CD4-positive, alpha-beta T cell treated with Interleukin-4 for 4 hours (primary cell): ENCODE measurements around the gene CSNK1D.
"Not testable (repeated sequence)": the region's sequence is repeated elsewhere in the genome, so short reads cannot be mapped to it uniquely, and the experiment has no call there.

Experiments
- DNase-seq: peaks from one replicate; pipeline ENCODE4 v3.0.0-alpha.2; 2020

CSNK1D gene

DNA sequence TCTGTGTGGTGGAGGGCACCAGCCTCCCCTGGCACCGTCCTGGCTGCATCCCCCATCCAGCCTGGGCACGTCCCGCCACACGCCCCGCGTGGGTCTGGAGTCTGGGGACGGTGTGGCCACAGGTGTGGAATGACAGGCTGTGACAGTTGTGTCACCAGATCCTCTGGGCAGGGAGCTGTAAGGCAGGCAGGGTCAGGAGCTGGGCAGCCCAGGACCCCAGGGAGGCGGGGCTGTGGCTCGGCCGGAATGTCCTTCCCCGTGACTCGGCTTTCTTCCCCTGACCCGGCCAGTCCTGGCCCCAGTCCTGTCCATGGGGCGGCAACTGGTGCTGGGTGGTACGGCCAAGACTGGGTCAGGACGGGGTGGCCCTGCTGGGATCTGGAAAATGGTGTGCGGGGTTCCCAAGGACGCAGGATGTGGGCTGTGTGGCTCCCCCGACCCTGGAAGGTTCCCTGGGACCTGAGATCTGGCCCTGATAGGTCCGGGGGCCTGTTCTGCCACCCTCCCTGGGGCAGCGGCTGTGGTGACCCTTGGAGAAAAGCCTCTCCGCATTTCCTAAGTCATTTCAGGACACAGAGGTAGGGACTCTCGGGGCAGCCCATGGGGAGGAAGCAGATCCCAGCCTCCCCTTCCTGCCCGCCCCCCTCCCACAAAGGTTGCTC is 48.0 kb downstream of the CSNK1D start:
- no peak for DNase-seq

- DNase-seq: no peak
These were observed 48.8 kb downstream of the CSNK1D start for GRCh38 chr17:82224666-82225065.

GRCh38 chr17:82223517-82223916 is 50.0 kb downstream of the CSNK1D start:
- no peak for DNase-seq

DNA sequence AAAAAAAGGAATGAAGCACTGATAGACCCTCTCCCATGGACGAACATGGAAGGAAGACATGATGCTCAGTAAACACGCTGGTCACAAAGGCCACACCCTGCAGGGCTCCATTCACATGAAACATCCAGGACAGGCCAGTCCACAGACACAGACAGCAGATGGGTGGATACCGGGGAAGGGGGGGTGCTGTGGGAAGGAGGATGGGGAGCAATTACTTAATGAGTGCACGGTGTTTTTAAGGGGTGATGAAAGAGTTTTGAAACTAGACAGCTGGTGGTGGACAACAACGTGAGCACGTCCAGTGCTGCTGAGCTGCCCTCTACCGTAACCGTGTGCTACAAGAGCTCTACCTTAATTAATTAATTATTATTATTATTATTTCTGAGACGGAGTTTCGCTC is 50.7 kb downstream of the CSNK1D start:
- DNase-seq: no peak

- no peak for DNase-seq
These were observed 52.1 kb downstream of the CSNK1D start for GRCh38 chr17:82221341-82221902.

- no peak for DNase-seq
These were observed 53.5 kb downstream of the CSNK1D start for GRCh38 chr17:82219753-82220709.

DNA sequence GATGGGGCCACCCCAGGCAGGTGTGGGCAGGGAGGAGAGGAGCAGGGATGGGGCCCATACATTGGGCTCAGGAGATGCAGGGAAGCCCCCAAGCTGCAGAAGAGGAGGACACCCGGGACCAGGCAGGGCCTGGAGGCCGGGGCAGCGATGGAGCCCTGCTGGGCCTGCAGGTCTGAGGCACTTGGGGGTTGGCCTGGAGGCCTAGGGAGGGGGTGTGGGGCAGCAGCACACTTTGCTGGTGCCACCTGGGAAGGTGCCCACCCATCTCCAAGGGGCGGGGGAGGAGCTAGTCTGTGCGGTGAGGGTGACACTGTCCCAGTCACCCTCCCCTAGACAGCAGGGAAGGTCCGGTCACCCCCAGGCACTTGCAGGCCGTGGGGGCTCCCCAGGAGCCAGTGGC is 54.4 kb downstream of the CSNK1D start:
- no peak for DNase-seq

DNA sequence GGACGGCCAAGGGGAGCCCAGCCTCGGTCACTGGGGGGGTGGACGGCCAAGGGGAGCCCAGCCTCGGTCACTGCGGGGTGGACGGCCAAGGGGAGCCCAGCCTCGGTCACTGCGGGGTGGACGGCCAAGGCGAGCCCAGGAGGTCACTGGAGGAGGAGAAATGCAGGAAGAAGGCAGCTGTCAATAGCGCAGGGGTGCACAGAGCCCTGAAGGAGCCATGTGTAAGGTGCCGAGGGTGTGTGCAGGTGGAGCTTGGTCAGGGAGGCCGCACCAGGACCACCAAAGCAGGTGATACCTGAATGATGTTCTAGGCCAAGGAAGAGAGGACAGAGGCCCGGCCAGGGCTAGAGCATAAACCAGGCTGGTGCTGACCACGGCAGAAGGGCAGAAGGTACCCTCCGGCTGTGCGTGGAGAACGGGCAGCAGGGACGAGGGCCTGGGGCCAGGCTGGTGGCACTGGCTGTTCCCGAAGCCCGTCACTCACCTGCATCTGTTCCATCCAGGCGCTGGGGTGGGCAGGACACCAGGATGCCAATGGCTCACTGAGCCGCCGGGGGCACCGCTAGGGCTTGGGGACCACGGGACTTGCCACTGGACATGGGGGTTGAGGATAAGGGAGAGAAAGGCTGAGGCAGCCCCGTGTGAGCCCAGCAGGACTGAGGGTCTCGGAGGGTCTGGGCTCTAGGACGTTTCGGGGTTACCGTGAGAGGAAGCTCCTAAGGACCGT is 55.0 kb downstream of the CSNK1D start:
- DNase-seq: no peak

DNA sequence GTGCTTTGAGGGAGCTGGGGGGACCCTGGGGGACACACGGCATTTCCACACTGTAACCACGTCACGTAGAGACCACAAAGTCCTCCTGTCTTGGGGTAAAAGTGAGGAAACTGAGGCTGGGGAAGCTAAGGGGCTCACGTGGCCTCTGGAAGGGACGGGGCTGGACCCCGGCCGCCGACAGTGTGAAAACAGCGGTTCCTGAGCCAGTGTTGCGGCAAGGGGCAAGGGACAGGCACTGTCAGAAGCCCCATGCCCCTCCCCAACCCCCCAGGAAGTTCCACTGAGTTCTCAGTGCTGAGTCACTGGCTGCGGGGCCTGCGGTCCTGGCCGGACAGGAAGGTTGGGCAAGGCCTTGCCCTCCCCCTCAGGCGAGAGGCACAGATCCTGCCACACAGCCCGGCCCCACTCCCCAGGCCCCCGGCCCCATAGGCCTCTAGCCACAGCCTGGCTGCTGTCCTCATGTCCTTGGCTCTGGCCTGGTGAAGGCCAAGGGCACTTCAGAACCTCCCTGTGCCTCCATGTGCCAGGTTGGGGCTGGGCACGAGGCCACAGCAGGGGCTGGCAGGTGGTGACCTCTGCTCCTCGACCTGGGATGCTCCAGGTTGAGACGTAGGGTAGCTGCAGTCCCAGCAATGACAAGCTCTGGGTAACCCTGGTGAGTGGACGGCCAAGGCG is 55.8 kb downstream of the CSNK1D start:
- no peak for DNase-seq

DNA sequence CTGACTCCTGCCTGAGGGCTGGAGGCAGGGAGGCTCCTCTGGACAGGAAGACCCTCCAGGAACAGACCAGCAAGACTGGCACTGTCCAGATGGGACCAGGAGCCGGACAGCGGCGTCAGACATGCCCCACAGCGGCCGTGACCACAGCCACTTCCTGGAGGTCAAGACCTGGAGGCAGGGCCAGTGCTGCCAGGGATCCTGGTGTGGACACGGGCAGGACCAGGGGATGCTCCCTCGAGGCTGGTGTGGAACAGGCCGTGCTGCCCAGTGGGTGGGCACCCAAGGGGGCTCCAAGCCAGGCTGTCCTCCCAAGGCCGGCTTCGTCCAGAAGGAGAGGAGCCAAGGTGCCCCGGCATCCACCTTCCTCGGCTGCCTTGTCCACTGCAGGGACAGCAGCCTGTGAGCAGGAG is 56.4 kb downstream of the CSNK1D start:
- no peak for DNase-seq

- DNase-seq: peak; percentile 52
These were observed 57.0 kb downstream of the CSNK1D start for GRCh38 chr17:82216301-82217119.

DNA sequence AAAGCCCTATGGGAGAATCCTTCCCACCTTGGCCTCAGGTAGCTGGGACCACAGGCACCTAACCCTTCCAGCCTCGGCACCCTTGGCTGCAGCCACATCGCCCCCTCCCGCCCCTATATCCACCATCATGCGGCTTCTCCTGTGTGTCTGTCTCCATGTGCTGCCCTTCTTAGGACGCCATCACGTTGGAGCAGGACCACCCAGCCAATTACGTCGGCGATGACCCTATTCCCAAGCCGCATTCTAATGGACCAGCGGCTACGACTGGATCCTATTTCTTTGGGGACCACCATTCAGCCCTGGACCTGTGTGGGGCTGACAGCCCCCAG is 57.6 kb downstream of the CSNK1D start:
- DNase-seq: no peak

GRCh38 chr17:82215095-82215971 is 58.2 kb downstream of the CSNK1D start:
- no peak for DNase-seq

GRCh38 chr17:82214012-82214628 is 59.4 kb downstream of the CSNK1D start:
- no peak for DNase-seq

- DNase-seq: peak; percentile 60
These were observed 60.1 kb downstream of the CSNK1D start for GRCh38 chr17:82213251-82214011.

- peak; percentile 50 for DNase-seq
These were observed 60.9 kb downstream of the CSNK1D start, which contains the start of gene CCDC57 for GRCh38 chr17:82212331-82213250. CCDC57 (minus strand) TSS chr17:82212842; CDS start chr17:82201944, 10,898 bp downstream.

DNA sequence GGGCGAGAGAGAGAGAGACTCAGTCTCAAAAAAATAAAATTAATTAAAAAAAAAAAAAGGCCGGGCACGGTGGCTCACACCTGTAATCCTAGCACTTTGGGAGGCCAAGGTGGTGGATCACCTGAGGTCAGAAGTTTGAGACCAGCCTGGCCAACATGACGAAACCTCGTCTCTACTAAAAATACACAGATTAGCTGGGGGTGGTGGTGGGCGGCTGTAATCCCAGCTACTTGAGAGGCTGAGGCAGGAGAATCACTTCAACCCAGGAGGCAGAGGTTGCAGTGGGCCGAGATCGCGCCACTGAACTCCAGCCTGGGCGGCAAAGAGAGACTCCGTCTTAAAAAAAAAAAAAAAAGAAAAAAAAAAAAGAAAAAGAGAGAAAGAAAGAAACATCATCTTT is 62.8 kb downstream of the CSNK1D start:
- DNase-seq: not testable (repeated sequence)
